ENCODE measurements around the gene SNRPA.
"Not testable (repeated sequence)": the region's sequence is repeated elsewhere in the genome, so short reads cannot be mapped to it uniquely, and the experiment has no call there.

The SNRPA gene

GRCh38 chr19:40768869-40769268 lies 17.9 kb downstream of the SNRPA start:
- DNase-seq (ENCODE audit: low read depth), result no peak
- no peak overlapping the region for H3K4me3 ChIP-seq (ENCODE audit: low read depth, low read length)
- TF ChIP-seq CTCF (IDR thresholded peaks at IDR 0.05; ENCODE audit: control insufficient read depth, extremely low read depth, insufficient read depth), result no peak

GRCh38 chr19:40771101-40771862 lies 20.3 kb downstream of the SNRPA start:
- not testable (repeated sequence) for H3K4me3 ChIP-seq (ENCODE audit: low read depth, low read length); DNase-seq (ENCODE audit: low read depth)

DNA sequence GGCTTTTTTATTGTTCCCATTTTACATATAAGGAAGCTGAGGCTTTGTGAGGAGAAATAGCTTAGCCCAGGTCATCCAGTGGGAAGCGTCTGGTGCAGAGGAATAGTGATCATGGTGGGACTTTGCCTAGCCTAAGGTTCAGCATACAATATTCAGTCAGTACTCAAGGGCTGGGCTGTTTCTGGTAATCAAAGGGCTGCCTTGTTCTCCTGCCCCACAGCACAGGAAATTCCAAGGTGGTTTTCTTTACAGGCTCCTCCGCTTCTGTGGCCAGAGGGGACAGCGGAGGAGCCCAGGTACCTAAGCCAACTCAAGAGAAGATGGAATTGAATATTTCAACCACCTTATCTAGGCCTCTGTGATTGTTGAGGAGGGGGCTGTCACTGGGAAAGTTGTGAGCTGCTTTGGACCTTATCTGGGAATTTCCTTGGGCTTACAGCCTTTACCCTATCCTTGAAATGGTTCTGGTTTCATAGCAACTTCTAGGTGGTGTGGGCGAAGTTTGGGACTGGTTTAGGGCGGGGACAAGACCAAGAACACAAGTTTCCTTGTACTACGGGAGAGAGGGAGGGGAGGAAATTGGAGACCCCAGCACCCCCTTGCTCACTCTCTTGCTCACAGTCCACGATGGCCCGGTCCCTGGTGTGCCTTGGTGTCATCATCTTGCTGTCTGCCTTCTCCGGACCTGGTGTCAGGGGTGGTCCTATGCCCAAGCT lies 24.1 kb downstream of the SNRPA start, which contains the start of gene MIA:
Gene MIA, plus strand, starts transcription at position 606 of the 716 bp plus-strand sequence. Its CDS starts 22 bp downstream, at position 628.
- TF ChIP-seq CTCF (IDR thresholded peaks at IDR 0.05; ENCODE audit: control insufficient read depth, extremely low read depth, insufficient read depth), result no peak
- H3K4me3 ChIP-seq (ENCODE audit: low read depth, low read length), result no peak within 1 kb of the TSS
- DNase-seq (ENCODE audit: low read depth), result no peak

DNA sequence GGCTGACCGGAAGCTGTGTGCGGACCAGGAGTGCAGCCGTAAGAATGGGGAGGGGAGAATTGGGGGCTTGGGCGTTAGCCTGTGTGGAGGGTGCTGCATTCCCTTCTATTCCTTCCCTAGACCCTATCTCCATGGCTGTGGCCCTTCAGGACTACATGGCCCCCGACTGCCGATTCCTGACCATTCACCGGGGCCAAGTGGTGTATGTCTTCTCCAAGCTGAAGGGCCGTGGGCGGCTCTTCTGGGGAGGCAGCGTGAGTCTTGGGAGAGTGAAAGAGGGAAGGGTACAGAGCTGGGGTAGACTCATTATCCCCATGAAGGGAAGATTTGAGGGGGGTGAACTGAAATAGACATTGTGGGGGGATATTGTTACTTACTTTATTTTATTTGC lies 24.6 kb downstream of the SNRPA start:
- no peak overlapping the region for H3K4me3 ChIP-seq (ENCODE audit: low read depth, low read length)
- no peak for DNase-seq (ENCODE audit: low read depth)
- no peak for TF ChIP-seq CTCF (IDR thresholded peaks at IDR 0.05; ENCODE audit: control insufficient read depth, extremely low read depth, insufficient read depth)

DNA sequence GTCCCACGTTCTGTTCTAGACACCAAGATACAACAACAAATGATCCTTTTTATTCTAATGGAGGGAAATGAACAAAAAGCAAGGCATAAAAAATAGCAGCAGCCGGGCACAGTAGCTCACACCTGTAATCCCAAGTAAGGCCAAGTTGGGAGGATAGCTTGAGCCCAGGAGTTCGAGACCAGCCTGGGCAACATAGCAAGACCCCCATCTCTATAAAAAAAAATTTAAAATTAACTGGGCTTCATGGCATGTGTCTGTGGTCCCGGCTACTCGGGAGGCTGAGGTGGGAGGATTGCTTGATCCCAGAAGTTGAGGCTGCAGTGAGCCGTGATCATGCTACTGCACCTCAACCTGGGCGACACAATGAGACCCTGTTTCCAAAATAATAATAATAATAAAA lies 25.4 kb downstream of the SNRPA start:
- DNase-seq (ENCODE audit: low read depth), result no peak
- no peak for TF ChIP-seq CTCF (IDR thresholded peaks at IDR 0.05; ENCODE audit: control insufficient read depth, extremely low read depth, insufficient read depth)
- H3K4me3 ChIP-seq (ENCODE audit: low read depth, low read length), result no peak overlapping the region

DNA sequence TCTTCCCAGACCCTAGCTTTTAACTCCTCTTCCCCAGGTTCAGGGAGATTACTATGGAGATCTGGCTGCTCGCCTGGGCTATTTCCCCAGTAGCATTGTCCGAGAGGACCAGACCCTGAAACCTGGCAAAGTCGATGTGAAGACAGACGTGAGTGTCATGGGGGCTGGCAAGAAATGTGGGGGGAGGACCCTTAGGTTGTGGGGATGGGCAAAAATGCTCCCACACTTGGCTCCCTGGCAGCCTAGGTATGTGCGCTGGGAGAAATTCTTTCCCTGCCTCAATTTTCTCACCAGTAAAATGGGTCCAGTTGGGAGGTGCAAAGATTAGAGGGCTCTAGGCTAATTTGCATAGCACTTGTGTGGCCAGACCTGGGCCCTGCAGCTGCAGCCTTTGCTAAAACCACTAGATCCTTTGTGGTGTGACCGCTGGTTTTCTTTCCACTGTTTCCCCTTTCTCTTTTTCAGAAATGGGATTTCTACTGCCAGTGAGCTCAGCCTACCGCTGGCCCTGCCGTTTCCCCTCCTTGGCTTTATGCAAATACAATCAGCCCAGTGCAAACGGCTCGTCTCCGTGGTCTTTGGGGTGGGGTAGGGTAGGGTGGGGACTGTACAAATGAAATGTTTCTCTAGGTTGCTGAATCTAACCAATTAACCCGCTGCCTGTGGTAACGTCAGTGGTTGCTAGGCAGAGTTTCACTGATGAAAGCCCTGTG lies 26.1 kb downstream of the SNRPA start:
- peak; percentile 40 for DNase-seq (ENCODE audit: low read depth)
- no peak for TF ChIP-seq CTCF (IDR thresholded peaks at IDR 0.05; ENCODE audit: control insufficient read depth, extremely low read depth, insufficient read depth)
- H3K4me3 ChIP-seq (ENCODE audit: low read depth, low read length), result peak overlapping the region; percentile 63

GRCh38 chr19:40777645-40777936 lies 26.6 kb downstream of the SNRPA start:
- DNase-seq (ENCODE audit: low read depth), result no peak
- TF ChIP-seq CTCF (IDR thresholded peaks at IDR 0.05; ENCODE audit: control insufficient read depth, extremely low read depth, insufficient read depth), result no peak
- peak overlapping the region; percentile 63 for H3K4me3 ChIP-seq (ENCODE audit: low read depth, low read length)
